GM21529 (cell line): ENCODE results near the gene LAMA3.

ENCODE experiments used
- ATAC-seq: cut with Tn5 transposase; IDR thresholded peaks from one replicate; pipeline ENCODE4 v1.9.1; 2021; ENCODE audit not compliant: unreplicated experiment

Gene LAMA3

DNA sequence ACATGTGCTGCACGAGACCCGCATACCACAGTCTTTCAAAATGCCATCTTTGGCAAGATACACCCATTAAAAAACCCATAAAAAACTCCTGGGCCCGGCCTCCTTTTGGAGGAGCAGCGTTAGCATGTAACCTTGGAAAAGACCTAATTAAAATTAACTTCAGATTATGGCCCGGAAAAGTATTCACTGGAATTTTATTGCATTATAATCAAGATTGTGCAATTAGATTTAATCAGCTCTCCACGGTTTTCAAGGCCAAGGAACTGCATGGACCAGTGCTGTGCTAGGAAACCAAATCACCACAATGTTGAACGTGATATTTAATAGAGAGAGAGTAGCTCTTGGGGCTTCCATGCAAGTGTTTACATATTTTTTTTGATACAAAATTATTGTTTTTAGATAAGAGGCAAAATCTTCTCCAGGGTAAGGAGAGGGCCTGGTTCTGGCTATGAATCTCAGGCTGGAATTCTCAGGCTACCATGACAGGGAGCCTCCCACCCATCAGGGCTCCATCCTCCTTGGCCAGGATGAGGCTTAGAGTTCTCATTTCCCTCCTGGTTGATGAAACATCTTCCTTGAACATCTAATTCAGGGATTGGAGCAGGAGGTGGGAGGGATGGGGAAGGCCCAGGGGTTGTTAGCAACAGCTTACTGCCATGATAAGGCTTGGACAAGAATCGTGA lies 243.3 kb downstream of the LAMA3 start:
- no peak for ATAC-seq

DNA sequence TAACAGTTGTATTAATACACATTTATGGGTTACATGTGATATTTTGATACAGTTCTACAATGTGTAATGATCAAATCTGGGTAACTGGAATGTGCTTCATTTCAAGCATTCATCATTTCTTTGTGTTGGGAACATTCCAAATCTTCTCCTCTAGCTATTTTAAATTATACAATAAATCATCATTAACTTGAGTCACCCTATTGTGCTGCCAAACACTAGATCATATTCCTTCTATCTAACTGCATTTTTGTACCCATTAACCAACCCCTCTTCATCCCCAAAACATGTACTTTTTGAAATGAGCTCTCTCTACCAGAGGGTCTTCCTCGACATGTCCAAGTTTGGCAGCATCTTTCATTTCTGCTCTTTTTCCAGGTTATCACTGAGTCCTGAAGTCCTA lies 244.2 kb downstream of the LAMA3 start:
- no peak for ATAC-seq

DNA sequence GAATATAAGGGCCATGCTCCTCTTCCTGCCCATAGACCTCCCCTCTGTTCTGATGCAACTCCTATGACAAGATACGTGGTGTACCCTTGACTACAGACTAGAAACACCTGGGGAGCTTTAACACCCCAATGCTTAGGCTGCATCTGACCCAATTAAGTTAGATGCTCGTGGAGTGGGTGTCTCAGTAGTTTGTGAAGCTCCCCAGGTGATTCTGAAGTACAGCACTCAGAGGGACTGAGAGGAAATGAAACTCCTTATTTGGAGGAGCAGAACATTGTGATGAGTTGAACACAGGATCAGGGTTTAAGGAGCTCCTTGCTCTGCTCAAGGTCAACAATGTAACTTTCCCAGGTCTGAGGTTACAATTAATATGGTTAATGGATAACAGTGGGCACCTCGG lies 245.0 kb downstream of the LAMA3 start:
- no peak for ATAC-seq

DNA sequence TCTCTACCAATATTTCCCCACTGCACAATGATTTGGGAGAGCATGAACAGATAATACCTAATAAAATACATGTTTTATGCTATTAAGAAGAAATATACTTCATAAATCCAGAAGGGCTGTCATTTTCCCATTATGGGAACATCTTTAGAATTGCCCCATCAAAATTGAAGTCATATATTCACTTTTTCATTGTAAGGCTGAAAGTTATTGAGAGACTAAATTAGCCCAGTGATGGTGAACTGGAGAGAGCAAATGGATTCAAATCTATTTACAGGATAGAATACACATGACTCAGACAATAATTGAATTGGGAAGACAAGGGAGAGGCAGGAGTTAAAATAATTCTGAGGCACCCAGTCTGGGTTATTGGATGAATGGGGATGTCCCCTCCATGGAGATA lies 245.6 kb downstream of the LAMA3 start:
- no peak for ATAC-seq

DNA sequence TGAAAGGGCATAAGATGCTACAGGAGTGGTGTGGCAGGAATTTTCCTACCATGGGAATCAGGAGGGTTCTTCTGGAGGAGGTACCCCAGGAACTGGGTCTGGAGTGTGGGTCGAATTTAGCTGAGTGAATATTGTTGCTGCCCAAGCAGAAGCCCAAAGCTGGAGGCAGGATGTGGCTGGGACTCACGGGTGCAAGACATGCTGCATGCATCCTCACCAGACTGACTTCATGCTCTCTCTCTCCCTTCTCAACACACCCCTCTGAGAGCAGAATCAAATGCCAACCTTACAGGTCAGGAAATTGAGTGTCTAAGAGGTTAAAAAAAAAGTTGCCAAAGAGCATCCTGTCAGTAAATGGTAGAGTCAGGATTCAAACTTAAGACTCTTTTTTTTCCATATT lies 246.6 kb downstream of the LAMA3 start:
- ATAC-seq = no peak

DNA sequence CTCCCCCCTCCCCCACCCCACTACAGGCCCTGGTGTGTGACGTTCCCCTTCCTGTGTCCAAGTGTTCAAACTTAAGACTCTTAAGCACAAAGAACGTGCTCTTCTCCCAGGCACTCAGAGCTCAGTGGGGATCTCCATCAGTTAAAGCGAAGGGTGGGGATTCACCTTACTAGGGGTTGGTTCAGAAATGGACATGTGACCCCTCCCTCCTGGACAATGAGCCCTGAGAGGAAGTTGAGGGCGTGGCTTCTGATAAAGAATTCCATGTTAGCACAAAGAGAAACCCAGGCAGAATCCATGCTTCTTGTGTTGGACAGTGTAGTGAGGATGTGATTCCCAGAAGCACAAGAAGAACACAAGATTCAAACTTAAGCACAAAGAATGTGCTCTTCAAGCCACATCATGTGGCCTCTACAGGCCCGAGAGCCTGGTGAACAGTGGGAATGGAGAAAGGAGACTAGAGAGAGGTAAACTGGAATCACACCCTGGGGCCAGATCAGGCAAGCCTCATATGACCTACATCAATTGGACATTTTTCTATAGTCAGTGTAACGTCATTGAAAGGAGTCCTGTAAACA lies 247.2 kb downstream of the LAMA3 start:
- no peak for ATAC-seq

DNA sequence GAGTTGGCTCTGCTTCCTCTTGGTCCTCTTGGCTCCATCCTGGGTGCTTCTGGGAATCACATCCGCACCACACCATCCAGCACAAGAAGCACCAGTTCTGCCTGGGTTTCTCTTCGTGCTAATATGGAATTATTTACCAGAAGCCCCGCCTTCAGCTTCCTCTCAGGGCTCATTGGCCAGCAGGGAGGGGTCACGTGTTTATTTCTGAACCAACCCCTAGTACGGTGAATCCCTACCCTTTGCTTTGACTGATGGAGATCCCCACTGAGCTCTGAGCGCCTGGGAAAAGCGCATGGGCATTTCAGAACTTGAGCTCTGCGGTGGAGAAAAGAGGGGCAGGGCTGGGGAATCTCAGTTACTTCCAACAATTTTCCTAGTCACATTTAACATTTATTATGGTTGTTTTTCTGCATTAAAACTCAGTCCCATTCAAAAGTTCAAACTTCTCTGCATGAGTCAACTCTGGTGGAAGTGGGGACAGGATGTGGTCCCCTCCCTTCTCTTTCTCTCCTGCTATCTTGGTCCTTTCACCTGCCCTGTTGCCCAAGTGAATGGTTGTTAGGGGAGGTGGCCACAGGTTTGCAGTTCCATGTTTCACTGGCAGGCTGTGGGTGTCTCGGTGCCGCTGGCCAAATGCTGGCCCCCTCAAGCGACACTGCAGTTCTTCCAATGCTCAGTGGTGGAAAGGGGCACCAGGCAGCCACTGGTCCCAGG lies 248.9 kb downstream of the LAMA3 start:
- ATAC-seq = peak; percentile 58

DNA sequence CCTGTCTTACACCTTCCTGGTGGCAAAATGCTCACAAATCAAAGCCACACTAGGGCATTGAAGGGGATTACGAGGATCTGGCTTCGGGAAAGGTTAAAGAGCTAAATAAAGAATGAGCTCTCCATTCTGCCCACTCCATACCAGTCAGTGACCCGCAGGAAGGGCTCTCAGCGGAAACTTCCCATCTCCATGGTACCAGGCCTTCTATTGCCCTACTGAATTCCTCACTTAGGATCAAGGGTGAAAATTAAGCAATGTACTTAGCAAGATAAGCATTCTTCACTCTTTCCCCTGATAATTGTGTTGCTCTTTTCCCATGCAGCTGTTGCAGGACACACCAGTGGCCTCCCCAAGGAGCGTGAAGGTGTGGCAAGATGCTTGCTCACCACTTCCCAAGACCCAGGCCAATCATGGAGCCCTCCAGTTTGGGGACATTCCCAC lies 249.7 kb downstream of the LAMA3 start:
- ATAC-seq = no peak

DNA sequence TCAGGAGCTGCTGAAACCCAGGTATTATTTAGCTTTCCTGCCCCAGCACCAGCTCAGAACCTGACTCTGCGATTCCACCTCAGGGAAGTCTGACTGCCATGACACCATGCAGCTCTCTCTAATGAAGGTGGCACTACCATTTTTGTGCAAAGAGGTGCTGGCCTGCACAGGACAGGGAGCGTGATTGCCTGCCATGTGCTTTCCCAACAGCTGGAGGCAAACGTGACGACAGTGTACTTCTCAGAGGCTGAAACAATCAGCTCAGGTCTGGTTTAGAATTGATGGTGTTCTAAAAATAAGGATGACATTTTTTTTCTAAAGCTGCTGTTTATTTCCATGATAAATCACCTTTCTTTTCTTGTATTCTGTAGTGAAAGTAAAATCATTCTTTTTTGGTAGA lies 250.1 kb downstream of the LAMA3 start:
- ATAC-seq = no peak

DNA sequence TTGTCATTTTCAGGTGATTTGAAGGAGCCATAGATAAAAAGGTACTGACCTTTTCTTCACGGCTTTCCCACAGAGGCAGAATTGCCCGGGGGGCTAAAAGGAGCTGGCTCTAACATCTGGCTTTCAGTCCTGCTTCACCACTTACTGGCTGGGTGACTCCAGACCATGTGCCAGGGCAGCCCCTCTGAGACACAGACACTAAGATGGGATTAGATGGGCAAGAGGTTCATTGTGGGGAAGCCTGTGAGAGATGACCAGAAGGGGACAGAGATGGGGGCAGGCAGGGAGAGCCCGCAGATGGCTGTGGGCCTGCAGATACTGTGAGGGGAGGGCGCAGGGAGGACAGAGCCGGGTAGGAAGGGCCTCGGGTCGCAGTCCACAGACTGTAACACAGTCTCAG lies 250.6 kb downstream of the LAMA3 start:
- no peak for ATAC-seq

DNA sequence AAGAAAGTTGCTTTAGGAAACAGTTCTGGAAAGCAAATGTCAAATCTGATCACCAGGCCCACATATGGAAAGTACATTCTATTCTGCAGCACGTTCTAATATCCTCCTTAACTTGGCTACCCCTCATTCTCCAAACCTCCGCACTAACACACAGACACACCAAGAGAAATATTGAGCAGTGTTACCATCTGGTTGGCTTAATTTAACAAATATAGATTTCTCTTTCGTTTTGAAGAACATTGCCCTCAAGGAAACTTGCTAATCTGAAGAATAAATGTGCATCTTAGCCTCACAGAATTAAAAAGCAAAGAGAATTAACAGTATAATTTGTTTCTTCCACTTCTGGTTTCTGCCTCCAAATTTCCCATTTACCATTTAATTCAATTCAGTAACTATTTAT lies 252.5 kb downstream of the LAMA3 start:
- ATAC-seq = no peak

DNA sequence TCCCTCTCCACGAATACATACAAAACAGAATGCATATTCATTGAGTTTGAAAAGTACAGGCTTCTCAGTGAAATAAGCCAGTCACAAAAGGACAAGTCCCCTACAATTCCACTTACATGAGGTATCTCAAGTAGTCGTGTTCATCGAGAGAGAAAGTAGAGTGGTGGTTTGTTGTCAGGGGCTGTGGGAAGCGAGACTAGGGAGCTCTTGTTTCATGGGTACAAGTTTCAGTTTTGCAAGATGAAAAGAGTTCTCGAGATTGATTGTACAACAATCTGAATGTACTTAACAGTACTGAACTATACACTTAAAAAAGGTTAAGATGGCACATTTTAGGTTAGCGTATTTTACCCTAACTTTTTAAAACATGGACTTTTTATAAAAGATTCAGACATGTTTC lies 253.9 kb downstream of the LAMA3 start:
- peak; percentile 88 for ATAC-seq

DNA sequence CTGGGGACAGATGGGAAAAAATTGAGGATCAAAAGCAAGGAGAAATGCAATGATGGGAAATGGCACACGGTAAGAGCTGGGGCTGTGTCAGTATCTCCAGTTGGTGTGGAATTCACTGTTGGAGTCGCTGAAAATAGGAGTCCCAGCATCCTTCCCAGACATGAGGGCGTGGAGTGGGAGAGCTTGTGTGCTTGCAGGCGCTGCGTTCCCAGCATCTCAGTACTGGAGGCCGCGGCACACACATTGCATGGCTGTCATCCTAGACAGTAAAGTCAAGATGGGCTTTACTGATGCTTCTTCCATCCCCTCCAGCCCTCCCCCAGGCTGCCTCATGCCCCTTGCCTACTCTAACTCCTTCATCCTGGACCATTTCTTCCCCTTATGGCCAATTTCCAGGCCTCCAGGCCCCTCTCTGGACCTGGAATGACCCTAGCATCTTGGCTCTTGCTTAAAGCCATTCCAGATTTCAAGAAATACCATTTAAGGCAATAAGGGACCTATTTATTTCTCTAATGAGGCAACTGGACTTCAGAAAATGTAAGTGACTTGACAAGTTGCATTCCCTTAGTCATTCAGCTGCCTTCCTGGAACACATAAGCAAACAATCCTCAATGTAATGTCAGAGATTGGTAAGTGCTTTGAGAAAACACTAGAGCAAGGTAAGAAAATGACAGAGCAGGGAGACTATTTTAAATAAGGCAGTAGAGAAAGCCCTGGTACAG lies 254.8 kb downstream of the LAMA3 start:
- no peak for ATAC-seq

DNA sequence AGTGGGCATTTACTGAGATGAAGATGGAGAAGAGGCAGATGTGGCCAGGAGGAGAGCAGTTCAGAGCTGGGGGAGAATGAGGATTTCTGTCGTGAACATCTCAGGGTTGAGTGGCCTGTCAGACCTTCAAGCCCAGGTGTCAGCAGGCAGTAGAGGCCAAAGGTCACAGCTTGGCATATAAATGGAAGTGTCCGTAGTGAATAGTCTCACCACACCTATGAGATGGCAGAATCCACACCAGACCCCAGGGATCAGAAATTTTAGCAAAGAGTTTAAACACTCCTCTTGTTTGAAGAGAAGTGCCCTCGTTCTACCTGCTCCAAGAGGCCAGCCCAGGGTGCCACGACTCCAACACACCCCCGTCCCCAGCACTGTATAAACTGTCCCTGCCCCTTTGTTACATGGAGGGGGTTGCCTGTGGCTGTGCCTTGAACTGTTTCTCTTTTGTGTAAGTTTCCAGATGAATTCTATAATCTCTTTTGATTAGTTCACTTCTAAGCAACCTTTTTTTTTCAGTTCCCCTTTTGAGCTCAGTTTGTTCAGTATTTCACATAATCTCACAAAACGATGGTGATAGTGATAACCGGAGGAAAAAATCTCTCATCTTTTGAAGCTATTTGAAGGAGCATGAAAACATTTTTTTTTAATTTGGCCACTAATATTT lies 256.3 kb downstream of the LAMA3 start:
- ATAC-seq = peak; percentile 54

DNA sequence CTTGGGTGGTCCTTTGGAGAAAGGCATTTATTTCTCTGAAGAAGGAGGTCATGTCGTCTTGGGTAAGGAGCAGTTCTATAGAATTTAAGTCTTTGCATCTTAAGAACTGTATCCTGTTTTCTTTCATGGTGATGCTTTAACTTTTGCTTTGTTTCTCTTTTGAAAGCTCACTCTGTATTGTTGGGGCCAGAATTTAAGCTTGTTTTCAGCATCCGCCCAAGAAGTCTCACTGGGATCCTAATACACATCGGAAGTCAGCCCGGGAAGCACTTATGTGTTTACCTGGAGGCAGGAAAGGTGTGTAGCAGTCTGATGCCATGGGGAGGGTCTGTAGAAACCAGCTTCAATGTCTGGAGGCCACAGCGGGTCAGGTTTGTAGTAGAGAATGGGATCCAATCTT lies 260.6 kb downstream of the LAMA3 start:
- no peak for ATAC-seq

DNA sequence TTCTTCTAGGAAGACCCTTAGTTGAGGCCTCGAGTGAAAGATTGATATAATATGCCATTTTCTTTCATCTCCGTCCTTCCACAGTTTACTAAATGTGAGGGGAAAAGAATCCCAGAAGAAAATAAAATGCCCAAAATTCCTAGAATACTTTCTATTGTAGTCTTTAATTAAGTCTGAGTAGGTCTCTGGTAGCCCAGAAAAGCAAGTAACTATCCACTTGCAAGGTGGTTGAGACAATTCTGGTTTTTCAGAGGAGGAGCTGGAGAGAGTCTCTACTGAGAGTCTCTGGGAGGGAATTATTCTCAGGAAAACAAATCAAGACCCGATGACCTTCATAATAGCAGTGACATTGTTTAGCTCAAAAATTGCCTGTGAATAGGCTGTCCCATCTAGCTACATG lies 261.4 kb downstream of the LAMA3 start:
- no peak for ATAC-seq

DNA sequence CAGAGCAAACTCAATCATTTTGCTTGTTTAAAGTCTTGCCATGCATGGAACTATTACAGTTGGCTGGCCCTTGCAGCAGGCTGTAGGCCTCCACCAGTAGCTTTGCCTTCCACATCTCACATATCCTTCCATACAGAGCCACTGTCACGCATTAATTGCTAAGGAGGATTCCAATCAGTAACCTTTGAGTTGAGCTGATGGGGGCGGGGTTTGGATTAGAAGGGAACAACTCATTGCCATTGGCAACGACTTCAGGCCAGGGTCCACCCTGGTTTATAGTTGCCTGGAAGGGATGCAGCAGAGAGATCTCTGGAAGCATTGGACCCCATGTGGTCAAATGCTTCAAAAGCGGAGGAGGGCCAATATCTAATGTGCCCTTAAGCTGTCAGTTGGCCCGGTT lies 262.0 kb downstream of the LAMA3 start:
- no peak for ATAC-seq

DNA sequence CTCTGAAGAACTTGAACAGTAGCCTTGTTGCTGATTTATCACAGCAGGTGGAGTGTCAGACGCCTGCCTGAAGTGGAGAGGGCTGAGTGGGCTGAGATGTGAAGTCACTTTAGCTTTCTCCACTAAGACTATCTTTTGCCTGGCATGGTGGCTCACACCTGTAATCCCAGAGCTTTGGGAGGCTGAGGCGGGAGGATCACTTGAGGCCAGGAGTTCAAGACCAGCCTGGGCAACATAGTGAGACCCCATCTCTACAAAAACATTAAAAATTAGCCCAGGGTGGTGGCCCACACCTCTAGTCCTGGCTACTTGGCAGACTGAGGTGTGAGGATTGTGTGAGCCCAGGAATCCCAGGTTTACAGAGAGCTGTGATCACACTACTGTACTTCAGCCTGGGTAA lies 264.7 kb downstream of the LAMA3 start:
- ATAC-seq = no peak

DNA sequence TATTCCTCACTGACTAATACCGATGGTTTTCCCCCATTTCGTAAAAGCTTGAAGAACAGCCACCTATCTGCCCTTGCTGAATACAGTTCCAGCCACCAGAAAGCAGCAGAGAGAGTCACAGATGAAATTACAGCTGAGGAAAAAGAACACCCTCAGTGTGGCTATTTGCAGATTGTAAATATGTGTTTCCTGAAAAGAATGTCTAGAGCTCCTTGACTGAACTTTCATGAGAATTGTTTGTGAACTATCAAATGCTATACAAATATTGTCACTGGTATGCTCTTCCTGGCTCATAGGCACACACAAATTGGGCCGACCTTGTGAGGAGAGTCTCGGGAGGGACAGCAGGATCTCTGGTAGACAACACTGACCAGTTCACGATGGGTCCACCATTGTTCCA lies 267.2 kb downstream of the LAMA3 start:
- ATAC-seq = no peak

DNA sequence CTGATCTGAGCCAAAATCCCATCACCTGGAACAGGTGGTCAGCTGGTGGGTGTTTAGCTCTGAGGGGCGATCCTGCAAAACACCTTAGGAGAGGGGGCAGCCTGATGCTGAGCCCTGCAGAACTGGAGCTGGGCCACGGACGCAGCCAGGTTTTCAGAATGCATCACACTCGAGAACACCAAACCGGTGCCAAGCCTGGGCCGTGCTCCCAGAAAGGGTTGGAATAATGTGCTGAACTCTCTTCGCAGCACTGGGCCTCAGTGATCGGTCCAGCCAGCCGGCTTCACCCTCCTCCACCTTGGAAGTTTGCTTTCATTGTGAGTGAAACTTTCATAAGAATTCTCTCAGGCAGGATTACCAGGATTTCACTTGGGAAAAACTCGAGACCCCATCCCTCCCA lies 268.8 kb downstream of the LAMA3 start:
- ATAC-seq = no peak

DNA sequence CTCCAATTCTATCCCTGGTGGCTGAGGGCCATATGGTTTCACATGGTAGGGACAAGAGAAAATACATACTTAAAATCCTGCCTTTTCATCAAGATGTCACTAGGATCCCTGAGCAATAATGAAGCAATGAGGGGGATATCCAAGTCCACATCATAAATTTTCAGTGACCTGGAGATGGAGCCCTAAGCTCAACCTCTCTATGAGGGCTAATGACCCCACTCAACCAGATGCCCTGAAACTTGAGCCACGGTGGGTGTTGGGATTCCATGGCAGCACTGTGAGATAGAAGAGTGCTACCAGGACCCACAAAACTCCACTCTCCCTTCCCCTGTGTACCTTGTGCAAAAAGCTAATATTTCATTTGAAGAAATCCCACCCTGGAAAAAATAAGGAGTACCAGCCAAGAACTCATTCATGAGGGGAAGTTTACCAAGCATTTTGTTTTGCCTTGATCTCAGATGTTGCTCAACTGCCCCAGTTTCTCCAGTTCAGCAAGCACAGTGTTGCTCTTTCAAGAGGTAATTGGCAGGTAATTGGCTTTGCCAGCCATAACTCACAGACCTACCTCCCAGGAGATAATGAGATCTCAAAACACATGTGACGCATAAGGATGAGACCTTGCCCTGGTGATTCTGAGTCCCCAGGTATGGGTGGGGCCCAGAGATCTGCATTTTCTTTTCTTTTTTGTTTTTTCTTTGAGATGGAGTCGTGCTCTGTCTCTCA lies 274.4 kb downstream of the LAMA3 start:
- no peak for ATAC-seq
